HCT116 (cell line): ENCODE results near the gene APOB. TPM values are rescaled to one million over a fixed set of nuclear protein-coding genes. Genes with fewer than 3 reads are reported as not detected.

Experiments used
- ATAC-seq: fragments of 200-7000 bp; cut with Tn5 transposase; 2 replicates; pipeline ENCODE4 v1.9.1; 2020; ENCODE audit warnings: mild to moderate bottlenecking, moderate library complexity
- BruUV-seq: library from RNA; stranded (reverse); fragments of 400-500 nt; replicated peaks from 2 replicates; lab custom pipeline; 2021; lab: Mats Ljungman, UMichigan
- CTCF ChIA-PET: fragments of 300-600 bp; sonication (Branson Sonifier 250); formaldehyde crosslinking; loops from one replicate; lab custom pipeline; 2021; ENCODE audit warnings: antibody characterized with exemption; lab: Charles Lee
- POLR2A ChIA-PET: fragments of 300-600, 350-600 bp; sonication (Branson Sonifier 250); formaldehyde crosslinking; loops from one replicate; lab custom pipeline; 2021; ENCODE audit warnings: antibody characterized with exemption; lab: Charles Lee
- RAD21 ChIA-PET, 2 experiments: fragments of 300-600 bp; sonication (Branson Sonifier 250); formaldehyde crosslinking; loops; one replicate each; lab custom pipeline; 2023; ENCODE audit warnings: low total read pairs in 2 of 2; ENCODE audit not compliant: uncharacterized antibody in 2 of 2, unreplicated experiment in 2 of 2, low non-redundant PET in 1 of 2; lab: Charles Lee
- DNase-seq: peaks from one replicate; pipeline ENCODE4 v3.0.0-alpha.2; 2010; ENCODE audit warnings: low read depth, low spot score
- H2AFZ ChIP-seq: fragments of 200-600 bp; shearing (Covaris generic), sonication (generic); 2 replicates; pipeline ENCODE4 v1.6.1; 2017; ENCODE audit warnings: low read depth, mixed run types, mixed read lengths, antibody characterized with exemption, low read length; ENCODE audit not compliant: poor library complexity, severe bottlenecking
- H3K27ac ChIP-seq: 2 replicates; pipeline ENCODE4 v1.5.1; 2012; ENCODE audit warnings: low read depth, low read length
- H3K27me3 ChIP-seq: fragments of 200-600 bp; sonication (generic); 2 replicates; pipeline ENCODE4 v1.6.1; 2016; ENCODE audit warnings: mixed run types, low read length, mixed read lengths; ENCODE audit not compliant: insufficient read depth
- H3K36me3 ChIP-seq, 2 experiments: fragments of 200-500 bp in 1 of 2; fragments of 200-600 bp in 1 of 2; sonication (Bioruptor generic) in 1 of 2; sonication (generic) in 1 of 2; 2 replicates each; pipeline versions ENCODE4 v1.5.1 to v1.6.1; 2014 to 2016; ENCODE audit warnings: low read length in 2 of 2, inconsistent platforms in 1 of 2, mixed read lengths in 1 of 2, mixed run types in 1 of 2; ENCODE audit not compliant: insufficient read depth in 2 of 2, control insufficient read depth in 1 of 2
- H3K4me1 ChIP-seq, 2 experiments: fragments of 200-600 bp in 1 of 2; sonication (generic) in 1 of 2; 2 replicates each; pipeline versions ENCODE4 v1.5.1 to v1.6.1; 2012 to 2017; ENCODE audit warnings: low read length in 2 of 2, inconsistent platforms in 1 of 2, mild to moderate bottlenecking in 1 of 2, mixed read lengths in 1 of 2, mixed run types in 1 of 2, moderate library complexity in 1 of 2; ENCODE audit not compliant: insufficient read depth in 2 of 2, control insufficient read depth in 1 of 2
- H3K4me2 ChIP-seq: fragments of 200-600 bp; sonication (generic); 2 replicates; pipeline ENCODE4 v1.6.1; 2017; ENCODE audit warnings: mixed run types, low read length, mixed read lengths
- H3K4me3 ChIP-seq, 2 experiments: fragments of 200-600 bp in 1 of 2; sonication (generic) in 1 of 2; replicated peaks in 1 of 2; 2 replicates each; pipeline ENCODE4 v1.5.1; 2011 to 2016; ENCODE audit warnings: low read length in 2 of 2, control low read depth in 1 of 2, low read depth in 1 of 2, mild to moderate bottlenecking in 1 of 2, mixed read lengths in 1 of 2, mixed run types in 1 of 2
- H3K79me2 ChIP-seq: fragments of 200-600 bp; sonication (generic); 2 replicates; pipeline ENCODE4 v1.6.1; 2017; ENCODE audit warnings: mild to moderate bottlenecking, mixed run types, low read length, moderate library complexity, mixed read lengths; ENCODE audit not compliant: insufficient read depth
- H3K9ac ChIP-seq: fragments of 200-600 bp; sonication (generic); 2 replicates; pipeline ENCODE4 v1.6.1; 2016; ENCODE audit warnings: low read length, mixed read lengths
- H3K9me2 ChIP-seq: fragments of 200-600 bp; sonication (generic), shearing (Covaris generic); 2 replicates; pipeline ENCODE4 v1.6.1; 2017; ENCODE audit warnings: mixed run types, mild to moderate bottlenecking, moderate library complexity; ENCODE audit not compliant: insufficient read depth
- H3K9me3 ChIP-seq, 2 experiments: fragments of 200-500 bp in 1 of 2; fragments of 200-600 bp in 1 of 2; sonication (Bioruptor generic) in 1 of 2; sonication (generic) in 1 of 2; 2 replicates each; pipeline ENCODE4 v1.6.1; 2014 to 2017; ENCODE audit warnings: low read length in 2 of 2, mixed read lengths in 2 of 2, inconsistent platforms in 1 of 2, low read depth in 1 of 2, mild to moderate bottlenecking in 1 of 2, mixed run types in 1 of 2, moderate library complexity in 1 of 2; ENCODE audit not compliant: control insufficient read depth in 1 of 2, insufficient read depth in 1 of 2
- H4K20me1 ChIP-seq: fragments of 200-600 bp; sonication (generic), shearing (Covaris generic); 2 replicates; pipeline ENCODE4 v1.6.1; 2017; ENCODE audit warnings: mixed run types, mild to moderate bottlenecking, moderate library complexity; ENCODE audit not compliant: insufficient read depth
- CBX3 ChIP-seq: IDR thresholded peaks from 2 replicates; pipeline ENCODE4 v1.6.1; 2012; ENCODE audit warnings: low read depth
- CEBPB ChIP-seq: IDR thresholded peaks from 2 replicates; pipeline ENCODE4 v1.6.1; 2012; ENCODE audit warnings: low read depth
- EGR1 ChIP-seq: IDR thresholded peaks from 2 replicates; pipeline ENCODE4 v1.6.1; 2012; ENCODE audit warnings: low read depth
- EZH2 ChIP-seq: fragments of 200-600 bp; sonication (generic); IDR thresholded peaks from 2 replicates; pipeline ENCODE4 v1.6.1; 2017; ENCODE audit warnings: antibody characterized with exemption, mixed run types
- EZH2phosphoT487 ChIP-seq: fragments of 200-600 bp; IDR thresholded peaks from 2 replicates; pipeline ENCODE4 v1.6.1; 2018; ENCODE audit warnings: antibody characterized with exemption, borderline replicate concordance
- SRF ChIP-seq: IDR thresholded peaks from 2 replicates; pipeline ENCODE4 v1.6.1; 2012; ENCODE audit warnings: low read depth
- ZNF274 ChIP-seq: fragments of 200-500 bp; sonication (Bioruptor generic); IDR thresholded peaks from 2 replicates; pipeline ENCODE4 v1.6.1; 2014; ENCODE audit warnings: mild to moderate bottlenecking, low read depth, low read length, inconsistent platforms
- intact Hi-C: fragments of 100-400 bp; cut with micrococcal nuclease; formaldehyde crosslinking; loops from 2 replicates; pipeline ENCODE4 v1.10.0; 2022
- total RNA-seq: library from RNA; stranded (reverse); gene quantifications from one replicate; pipeline ENCODE4 v1.2.1, GENCODE V29; 2021; ENCODE audit not compliant: unreplicated experiment
- TF ChIP-seq, protein P1 (sequence below), 3 experiments: fragments of 200-600 bp in 1 of 3; sonication (generic) in 1 of 3; IDR thresholded peaks in 2 of 3; conservative IDR thresholded peaks in 1 of 3; 2 replicates each; pipeline ENCODE4 v1.5.1; 2012 to 2017; ENCODE audit warnings: low read depth in 2 of 3, low read length in 2 of 3, antibody characterized with exemption in 1 of 3, borderline replicate concordance in 1 of 3, control low read depth in 1 of 3, mild to moderate bottlenecking in 1 of 3, mixed read lengths in 1 of 3, mixed run types in 1 of 3, moderate library complexity in 1 of 3; ENCODE audit not compliant: insufficient read depth in 1 of 3
- TF ChIP-seq, protein P2 (sequence below): IDR thresholded peaks from 2 replicates; pipeline ENCODE4 v1.6.1; 2012
- TF ChIP-seq, protein P3 (sequence below): IDR thresholded peaks from 2 replicates; pipeline ENCODE4 v1.6.1; 2012; ENCODE audit warnings: low read depth

Gene APOB
- total RNA-seq, 1 experiment from 2014 or later = 1.6 TPM

DNA sequence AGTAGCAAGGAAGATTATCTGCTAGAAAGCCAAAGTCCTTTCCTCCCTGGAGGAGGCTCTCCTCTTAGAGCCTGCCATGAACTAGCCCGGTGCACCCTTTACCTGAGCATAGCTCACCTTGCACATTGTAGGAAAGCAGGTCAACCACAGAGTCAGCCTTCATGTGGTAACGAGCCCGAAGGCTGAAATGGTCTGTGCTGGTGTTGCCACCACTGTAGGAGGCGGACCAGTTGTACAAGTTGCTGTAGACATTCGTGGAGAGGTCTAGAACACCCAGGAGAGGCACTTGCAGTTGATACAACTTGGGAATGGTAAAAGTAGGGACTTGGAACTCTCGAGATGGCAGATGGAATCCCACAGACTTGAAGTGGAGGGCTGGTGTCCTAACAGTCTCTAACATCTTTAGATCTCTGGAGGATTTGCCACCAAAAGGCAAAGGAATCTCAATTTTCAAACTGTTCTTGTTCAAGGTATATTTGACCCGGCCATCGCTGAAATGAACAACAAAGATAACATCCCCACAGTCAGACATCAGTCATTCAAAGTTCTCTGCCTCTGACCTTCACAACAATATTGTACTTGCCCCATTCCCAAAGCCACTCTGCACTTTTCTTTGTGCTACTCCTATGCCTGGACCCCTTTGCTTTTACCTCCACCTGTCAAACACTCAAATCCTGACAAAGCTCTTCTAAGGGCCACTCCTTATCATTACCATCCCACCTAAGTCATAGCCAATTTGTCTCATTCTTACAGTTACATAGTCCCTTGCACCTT is 30.6 kb downstream of the APOB start:
- H3K27me3 ChIP-seq = peaks cover 36% of the 10 kb centered on the region
- intact Hi-C loops = no loop called here
- TF ChIP-seq, protein P1, sequence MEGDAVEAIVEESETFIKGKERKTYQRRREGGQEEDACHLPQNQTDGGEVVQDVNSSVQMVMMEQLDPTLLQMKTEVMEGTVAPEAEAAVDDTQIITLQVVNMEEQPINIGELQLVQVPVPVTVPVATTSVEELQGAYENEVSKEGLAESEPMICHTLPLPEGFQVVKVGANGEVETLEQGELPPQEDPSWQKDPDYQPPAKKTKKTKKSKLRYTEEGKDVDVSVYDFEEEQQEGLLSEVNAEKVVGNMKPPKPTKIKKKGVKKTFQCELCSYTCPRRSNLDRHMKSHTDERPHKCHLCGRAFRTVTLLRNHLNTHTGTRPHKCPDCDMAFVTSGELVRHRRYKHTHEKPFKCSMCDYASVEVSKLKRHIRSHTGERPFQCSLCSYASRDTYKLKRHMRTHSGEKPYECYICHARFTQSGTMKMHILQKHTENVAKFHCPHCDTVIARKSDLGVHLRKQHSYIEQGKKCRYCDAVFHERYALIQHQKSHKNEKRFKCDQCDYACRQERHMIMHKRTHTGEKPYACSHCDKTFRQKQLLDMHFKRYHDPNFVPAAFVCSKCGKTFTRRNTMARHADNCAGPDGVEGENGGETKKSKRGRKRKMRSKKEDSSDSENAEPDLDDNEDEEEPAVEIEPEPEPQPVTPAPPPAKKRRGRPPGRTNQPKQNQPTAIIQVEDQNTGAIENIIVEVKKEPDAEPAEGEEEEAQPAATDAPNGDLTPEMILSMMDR (IDR thresholded peaks at IDR 0.05 in 2 of 3, conservative IDR thresholded peaks at IDR 0.05 in 1 of 3; ENCODE audit: borderline replicate concordance in 1 of 3, insufficient read depth in 1 of 3, low read depth in 2 of 3, low read length in 2 of 3) = no peak
- TF ChIP-seq, all 23 proteins: peak for 0
- no peaks in the 10 kb centered on the region for H4K20me1 ChIP-seq
- no TSS peak for BruUV-seq
- no peaks in the 10 kb centered on the region for H3K9me3 ChIP-seq
- no peaks in the 10 kb centered on the region; the same call in 1 of the 2 replicates for H3K9me2 ChIP-seq
- POLR2A ChIA-PET = no interaction called here
- RAD21 ChIA-PET = no interaction called here
- H3K4me2 ChIP-seq = no peak overlapping the region
- no peak overlapping the region for H2AFZ ChIP-seq
- no peak for DNase-seq
- H3K27ac ChIP-seq = no peak overlapping the region
- no peaks in the 10 kb centered on the region for H3K4me1 ChIP-seq
- CTCF ChIA-PET = no interaction called here
- H3K9ac ChIP-seq = no peak overlapping the region
- no peak for ATAC-seq
- H3K79me2 ChIP-seq = no peaks in the 10 kb centered on the region
- H3K36me3 ChIP-seq = no peaks in the 10 kb centered on the region
- H3K4me3 ChIP-seq = no peak overlapping the region

DNA sequence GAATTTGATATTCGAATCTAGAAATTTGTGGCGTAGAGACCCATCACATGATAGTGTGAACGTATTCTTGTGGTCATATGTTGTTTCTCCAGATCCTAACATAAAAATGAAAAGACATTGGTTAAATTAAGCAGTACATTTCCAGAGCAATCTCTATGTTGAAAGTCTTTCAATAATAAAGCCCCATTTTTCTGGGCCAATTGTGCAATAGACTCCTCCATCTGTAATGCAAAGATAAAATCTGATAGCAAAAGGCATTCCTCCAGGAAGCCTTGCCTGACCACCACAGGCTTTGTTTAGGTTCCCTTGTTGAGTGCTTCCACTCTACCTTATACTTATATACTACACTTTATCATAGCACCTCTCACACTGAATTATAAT is 31.3 kb downstream of the APOB start:
- no peak for DNase-seq
- CTCF ChIA-PET = no interaction called here
- ATAC-seq = no peak
- Histone ChIP-seq H3K36me3 (no peaks in the 10 kb centered on the region), H3K4me2 (no peak overlapping the region), H2AFZ (no peak overlapping the region), H3K9me3 (no peaks in the 10 kb centered on the region), H3K4me3 (no peak overlapping the region), H3K79me2 (no peaks in the 10 kb centered on the region), H3K9ac (no peak overlapping the region), H3K9me2 (no peaks in the 10 kb centered on the region; the same call in 1 of the 2 replicates), H3K4me1 (no peaks in the 10 kb centered on the region), H3K27ac (no peak overlapping the region), H3K27me3 (peaks cover 43% of the 10 kb centered on the region), H4K20me1 (no peaks in the 10 kb centered on the region)
- intact Hi-C loops = no loop called here
- no TSS peak for BruUV-seq
- RAD21 ChIA-PET = no interaction called here
- POLR2A ChIA-PET = no interaction called here
- no peak for TF ChIP-seq ZNF274
- no peak for TF ChIP-seq EZH2phosphoT487
- TF ChIP-seq CEBPB = no peak
- TF ChIP-seq EZH2 = no peak
- TF ChIP-seq, protein P2, sequence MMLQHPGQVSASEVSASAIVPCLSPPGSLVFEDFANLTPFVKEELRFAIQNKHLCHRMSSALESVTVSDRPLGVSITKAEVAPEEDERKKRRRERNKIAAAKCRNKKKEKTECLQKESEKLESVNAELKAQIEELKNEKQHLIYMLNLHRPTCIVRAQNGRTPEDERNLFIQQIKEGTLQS = no peak
- no peak for TF ChIP-seq EGR1
- TF ChIP-seq, protein P3, sequence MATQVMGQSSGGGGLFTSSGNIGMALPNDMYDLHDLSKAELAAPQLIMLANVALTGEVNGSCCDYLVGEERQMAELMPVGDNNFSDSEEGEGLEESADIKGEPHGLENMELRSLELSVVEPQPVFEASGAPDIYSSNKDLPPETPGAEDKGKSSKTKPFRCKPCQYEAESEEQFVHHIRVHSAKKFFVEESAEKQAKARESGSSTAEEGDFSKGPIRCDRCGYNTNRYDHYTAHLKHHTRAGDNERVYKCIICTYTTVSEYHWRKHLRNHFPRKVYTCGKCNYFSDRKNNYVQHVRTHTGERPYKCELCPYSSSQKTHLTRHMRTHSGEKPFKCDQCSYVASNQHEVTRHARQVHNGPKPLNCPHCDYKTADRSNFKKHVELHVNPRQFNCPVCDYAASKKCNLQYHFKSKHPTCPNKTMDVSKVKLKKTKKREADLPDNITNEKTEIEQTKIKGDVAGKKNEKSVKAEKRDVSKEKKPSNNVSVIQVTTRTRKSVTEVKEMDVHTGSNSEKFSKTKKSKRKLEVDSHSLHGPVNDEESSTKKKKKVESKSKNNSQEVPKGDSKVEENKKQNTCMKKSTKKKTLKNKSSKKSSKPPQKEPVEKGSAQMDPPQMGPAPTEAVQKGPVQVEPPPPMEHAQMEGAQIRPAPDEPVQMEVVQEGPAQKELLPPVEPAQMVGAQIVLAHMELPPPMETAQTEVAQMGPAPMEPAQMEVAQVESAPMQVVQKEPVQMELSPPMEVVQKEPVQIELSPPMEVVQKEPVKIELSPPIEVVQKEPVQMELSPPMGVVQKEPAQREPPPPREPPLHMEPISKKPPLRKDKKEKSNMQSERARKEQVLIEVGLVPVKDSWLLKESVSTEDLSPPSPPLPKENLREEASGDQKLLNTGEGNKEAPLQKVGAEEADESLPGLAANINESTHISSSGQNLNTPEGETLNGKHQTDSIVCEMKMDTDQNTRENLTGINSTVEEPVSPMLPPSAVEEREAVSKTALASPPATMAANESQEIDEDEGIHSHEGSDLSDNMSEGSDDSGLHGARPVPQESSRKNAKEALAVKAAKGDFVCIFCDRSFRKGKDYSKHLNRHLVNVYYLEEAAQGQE = no peak
- TF ChIP-seq SRF = no peak
- no peak for TF ChIP-seq CBX3
- TF ChIP-seq, protein P1 (IDR thresholded peaks at IDR 0.05 in 2 of 3, conservative IDR thresholded peaks at IDR 0.05 in 1 of 3; ENCODE audit: borderline replicate concordance in 1 of 3, insufficient read depth in 1 of 3, low read depth in 2 of 3, low read length in 2 of 3) = no peak
